B cell (primary cell): ENCODE results near the gene HOXB4. TPM values are rescaled to one million over a fixed set of nuclear protein-coding genes. Genes with fewer than 3 reads are reported as not detected.

Experiments used
- ATAC-seq: fragments of 200-7000 bp; cut with Tn5 transposase; one replicate; pipeline ENCODE4 v1.10.0; 2021; ENCODE audit warnings: low read depth, mild to moderate bottlenecking, moderate number of reproducible peaks, moderate library complexity
- CTCF ChIA-PET: fragments of 350-600 bp; sonication (Branson Sonifier 250); formaldehyde crosslinking; loops from one replicate; lab custom pipeline; 2021; ENCODE audit warnings: antibody characterized with exemption, inconsistent platforms; lab: Charles Lee
- POLR2A ChIA-PET: fragments of 350-600 bp; sonication (Branson Sonifier 250); formaldehyde crosslinking; loops from one replicate; lab custom pipeline; 2021; ENCODE audit warnings: antibody characterized with exemption; lab: Charles Lee
- DNase-seq: peaks from one replicate; pipeline ENCODE4 v3.0.0; 2013
- H2AFZ ChIP-seq: 2 replicates; pipeline ENCODE4 v1.6.1; 2012; ENCODE audit warnings: mild to moderate bottlenecking, low read depth, low read length; ENCODE audit not compliant: insufficient read depth, poor library complexity, severe bottlenecking
- H3K27ac ChIP-seq, 2 donors: 1 replicate in 1 of 2; 2 replicates in 1 of 2; pipeline ENCODE4 v1.5.1; 2012 to 2013; ENCODE audit warnings: low read length in 2 of 2, mild to moderate bottlenecking in 2 of 2, moderate library complexity in 1 of 2
- H3K27me3 ChIP-seq, 4 experiments: fragments of 200-600 bp in 1 of 4; sonication (generic) in 1 of 4; replicated peaks in 1 of 4; 1 replicate in 2 of 4; 2 replicates in 2 of 4; pipeline versions ENCODE4 v1.6.1 to v1.7.0; 2013 to 2016; ENCODE audit warnings: low read length in 3 of 4, mild to moderate bottlenecking in 2 of 4, mixed read lengths in 1 of 4, moderate library complexity in 1 of 4; ENCODE audit not compliant: insufficient read depth in 4 of 4, control insufficient read depth in 3 of 4; ENCODE audit errors: control extremely low read depth in 1 of 4
- H3K36me3 ChIP-seq, 2 experiments: replicated peaks in 1 of 2; 1 replicate in 1 of 2; 2 replicates in 1 of 2; pipeline versions ENCODE4 v1.6.1 to v1.7.1; 2013; ENCODE audit warnings: low read length in 1 of 2; ENCODE audit not compliant: insufficient read depth in 2 of 2, control insufficient read depth in 1 of 2; ENCODE audit errors: control extremely low read depth in 1 of 2, extremely low read depth in 1 of 2
- H3K4me1 ChIP-seq, 2 donors: fragments of 200-600 bp in 1 of 2; sonication (generic) in 1 of 2; 1 replicate in 1 of 2; 2 replicates in 1 of 2; pipeline versions ENCODE4 v1.5.1 to v1.6.1; 2013 to 2017; ENCODE audit warnings: low read length in 2 of 2; ENCODE audit not compliant: control insufficient read depth in 2 of 2, insufficient read depth in 2 of 2
- H3K4me2 ChIP-seq: replicated peaks from 2 replicates; pipeline ENCODE3; 2012; ENCODE audit warnings: mild to moderate bottlenecking, low read depth, low read length; ENCODE audit not compliant: poor library complexity, severe bottlenecking
- H3K4me3 ChIP-seq, 5 experiments: fragments of 200-600 bp in 1 of 5; sonication (generic) in 1 of 5; 1 replicate in 3 of 5; 2 replicates in 2 of 5; pipeline versions ENCODE4 v1.5.1 to v1.7.0; 2011 to 2016; ENCODE audit warnings: low read length in 4 of 5, mild to moderate bottlenecking in 4 of 5, low read depth in 2 of 5, control low read depth in 1 of 5, moderate library complexity in 1 of 5; ENCODE audit not compliant: insufficient read depth in 1 of 5; ENCODE audit errors: control extremely low read depth in 1 of 5, extremely low read depth in 1 of 5
- H3K79me2 ChIP-seq: fragments of 200-600 bp; sonication (generic); one replicate; pipeline ENCODE4 v1.6.0; 2016; ENCODE audit warnings: low read length; ENCODE audit not compliant: control insufficient read depth, insufficient read depth
- H3K9ac ChIP-seq: fragments of 200-600 bp; sonication (generic); 2 replicates; pipeline ENCODE4 v1.6.1; 2017; ENCODE audit warnings: mild to moderate bottlenecking, low read length, moderate library complexity
- H3K9me3 ChIP-seq, 3 donors: one replicate each; pipeline versions ENCODE4 v1.6.1 to v1.7.1; 2013; ENCODE audit warnings: low read length in 2 of 3; ENCODE audit not compliant: control insufficient read depth in 2 of 3, insufficient read depth in 1 of 3; ENCODE audit errors: control extremely low read depth in 1 of 3
- H4K20me1 ChIP-seq: 2 replicates; pipeline ENCODE4 v1.6.0; 2012; ENCODE audit warnings: mild to moderate bottlenecking, low read length; ENCODE audit not compliant: insufficient read depth, control insufficient read depth, poor library complexity, severe bottlenecking
- H3K27ac Mint-ChIP-seq: one replicate; pipeline ENCODE4 v1.8.0; 2021; ENCODE audit warnings: mixed read lengths
- H3K27me3 Mint-ChIP-seq: one replicate; pipeline ENCODE4 v1.8.0; 2021; ENCODE audit warnings: mixed read lengths
- H3K4me1 Mint-ChIP-seq: one replicate; pipeline ENCODE4 v1.8.0; 2021; ENCODE audit warnings: mixed read lengths
- H3K4me3 Mint-ChIP-seq: one replicate; pipeline ENCODE4 v1.8.0; 2021; ENCODE audit warnings: mixed read lengths
- H3K9me3 Mint-ChIP-seq: one replicate; pipeline ENCODE4 v1.8.0; 2022; ENCODE audit warnings: mixed read lengths; ENCODE audit not compliant: insufficient read depth
- EZH2 ChIP-seq: IDR thresholded peaks from 2 replicates; pipeline ENCODE4 v1.6.1; 2012; ENCODE audit warnings: borderline replicate concordance, low read depth, mild to moderate bottlenecking, moderate library complexity, low read length; ENCODE audit not compliant: insufficient read depth, poor library complexity, severe bottlenecking
- WGBS: methylation state at CpG from one replicate; pipeline ENCODE4 v1.1.5; 2013; ENCODE audit warnings: missing lambda C conversion rate; ENCODE audit not compliant: insufficient coverage; 5-methylcytosine and 5-hydroxymethylcytosine counted together
- intact Hi-C: fragments of 100-400 bp; cut with micrococcal nuclease; formaldehyde crosslinking; loops from one replicate; pipeline ENCODE4 v1.10.0; 2022
- polyA plus RNA-seq: library from polyadenylated mRNA; depleted of rRNA; stranded (reverse); fragments of >200 nt; gene quantifications from 2 replicates; pipeline ENCODE4 v1.2.3, GENCODE V29; 2012
- total RNA-seq, 2 donors: library from RNA; stranded (reverse); fragments of 120-200 nt in 1 of 2; gene quantifications; 1 replicate in 1 of 2; 2 replicates in 1 of 2; pipeline versions ENCODE4 v1.2.3 to v1.2.4, GENCODE V29; 2013 to 2022
- TF ChIP-seq, protein P1 (sequence below): fragments of 200-600 bp; IDR thresholded peaks from one replicate; pipeline ENCODE4 v1.8.0; 2022; ENCODE audit warnings: antibody characterized with exemption, mild to moderate bottlenecking

HOXB4 gene
- total and polyA plus RNA-seq, 2 donors (not counting 1 experiment from before 2014, with no cell fraction given): 0.85 to 1.7 TPM

GRCh38 chr17:48559840-48560817 is 18.0 kb downstream of the HOXB4 start:
- Histone ChIP-seq H3K27me3 (peaks cover 0 to 41% (median 12%) of the 10 kb centered on the region in 4 experiments), H3K79me2 (no peaks in the 10 kb centered on the region), H2AFZ (no peak overlapping the region), H3K9ac (no peak overlapping the region), H3K4me3 (no peak overlapping the region), H3K27ac (no peak overlapping the region), H3K9me3 (no peaks in the 10 kb centered on the region), H4K20me1 (no peaks in the 10 kb centered on the region), H3K4me1 (peaks cover 0 to 4% of the 10 kb centered on the region in 2 donors), H3K4me2 (no peak overlapping the region), H3K36me3 (no peaks in the 10 kb centered on the region)
- 89% methylated on average over 9 of the region's 14 CpGs for WGBS
- intact Hi-C loops: no loop called here
- Mint-ChIP-seq H3K4me3 (no peak overlapping the region), H3K27ac (no peak overlapping the region), H3K27me3 (peaks cover 36% of the 10 kb centered on the region), H3K9me3 (no peaks in the 10 kb centered on the region), H3K4me1 (peaks cover 8% of the 10 kb centered on the region)
- DNase-seq (no peak), ATAC-seq (no peak)
- CTCF ChIA-PET: no interaction called here
- POLR2A ChIA-PET: no interaction called here
- TF ChIP-seq, protein P1, sequence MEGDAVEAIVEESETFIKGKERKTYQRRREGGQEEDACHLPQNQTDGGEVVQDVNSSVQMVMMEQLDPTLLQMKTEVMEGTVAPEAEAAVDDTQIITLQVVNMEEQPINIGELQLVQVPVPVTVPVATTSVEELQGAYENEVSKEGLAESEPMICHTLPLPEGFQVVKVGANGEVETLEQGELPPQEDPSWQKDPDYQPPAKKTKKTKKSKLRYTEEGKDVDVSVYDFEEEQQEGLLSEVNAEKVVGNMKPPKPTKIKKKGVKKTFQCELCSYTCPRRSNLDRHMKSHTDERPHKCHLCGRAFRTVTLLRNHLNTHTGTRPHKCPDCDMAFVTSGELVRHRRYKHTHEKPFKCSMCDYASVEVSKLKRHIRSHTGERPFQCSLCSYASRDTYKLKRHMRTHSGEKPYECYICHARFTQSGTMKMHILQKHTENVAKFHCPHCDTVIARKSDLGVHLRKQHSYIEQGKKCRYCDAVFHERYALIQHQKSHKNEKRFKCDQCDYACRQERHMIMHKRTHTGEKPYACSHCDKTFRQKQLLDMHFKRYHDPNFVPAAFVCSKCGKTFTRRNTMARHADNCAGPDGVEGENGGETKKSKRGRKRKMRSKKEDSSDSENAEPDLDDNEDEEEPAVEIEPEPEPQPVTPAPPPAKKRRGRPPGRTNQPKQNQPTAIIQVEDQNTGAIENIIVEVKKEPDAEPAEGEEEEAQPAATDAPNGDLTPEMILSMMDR: no peak
- no peak for TF ChIP-seq EZH2
